Suprapubic skin (tissue), 4 donors: ENCODE data around the gene POLRMT. TPM values are rescaled to one million over a fixed set of nuclear protein-coding genes. Genes with fewer than 3 reads are reported as not detected.

Source experiments
- DNase-seq, 2 donors: peaks; one replicate each; pipeline ENCODE4 v3.0.0-alpha.2; 2019; ENCODE audit warnings: low spot score in 2 of 2
- H3K27ac ChIP-seq: fragments of 200-600 bp; sonication (generic); one replicate; pipeline ENCODE4 v1.5.1; 2019
- H3K27me3 ChIP-seq: fragments of 200-600 bp; sonication (generic); one replicate; pipeline ENCODE4 v1.5.1; 2019
- H3K36me3 ChIP-seq: fragments of 200-600 bp; sonication (generic); one replicate; pipeline ENCODE4 v1.5.1; 2019
- H3K4me1 ChIP-seq: fragments of 200-600 bp; sonication (generic); one replicate; pipeline ENCODE4 v1.5.1; 2019
- H3K4me3 ChIP-seq: fragments of 200-600 bp; sonication (generic); one replicate; pipeline ENCODE4 v1.5.1; 2019; ENCODE audit warnings: mild to moderate bottlenecking
- H3K9me3 ChIP-seq: fragments of 200-600 bp; sonication (generic); one replicate; pipeline ENCODE4 v1.5.1; 2019
- EP300 ChIP-seq: sonication (generic); formaldehyde crosslinking; IDR thresholded peaks from one replicate; pipeline ENCODE4 v1.6.1; 2017; ENCODE audit warnings: antibody characterized with exemption
- POLR2A ChIP-seq, 2 donors: fragments of 450-650 bp; IDR thresholded peaks; one replicate each; pipeline ENCODE4 v1.6.1; 2017; ENCODE audit warnings: antibody characterized with exemption in 2 of 2, mild to moderate bottlenecking in 2 of 2, moderate library complexity in 2 of 2
- POLR2AphosphoS5 ChIP-seq, 3 donors: sonication (generic); formaldehyde crosslinking; IDR thresholded peaks; one replicate each; pipeline ENCODE4 v1.6.1; 2017; ENCODE audit warnings: antibody characterized with exemption in 3 of 3
- WGBS: methylation state at CpG from one replicate; pipeline ENCODE4 v1.1.5; 2018; 5-methylcytosine and 5-hydroxymethylcytosine counted together
- total RNA-seq, 4 donors: library from RNA; depleted of rRNA; stranded (reverse); fragments of >200 nt; gene quantifications; one replicate each; pipeline ENCODE4 v1.1.0, GENCODE V29; 2016
- TF ChIP-seq, protein P1 (sequence below), 2 donors: fragments of 200-600 bp in 1 of 2; fragments of 450-650 bp in 1 of 2; sonication (generic) in 1 of 2; IDR thresholded peaks; one replicate each; pipeline ENCODE4 v1.5.1; 2016 to 2019; ENCODE audit warnings: antibody characterized with exemption in 2 of 2, mild to moderate bottlenecking in 1 of 2, moderate library complexity in 1 of 2

Gene POLRMT
- total RNA-seq, 4 donors from 2014 or later: 26.0 to 60.4 (median 46.3) TPM

DNA sequence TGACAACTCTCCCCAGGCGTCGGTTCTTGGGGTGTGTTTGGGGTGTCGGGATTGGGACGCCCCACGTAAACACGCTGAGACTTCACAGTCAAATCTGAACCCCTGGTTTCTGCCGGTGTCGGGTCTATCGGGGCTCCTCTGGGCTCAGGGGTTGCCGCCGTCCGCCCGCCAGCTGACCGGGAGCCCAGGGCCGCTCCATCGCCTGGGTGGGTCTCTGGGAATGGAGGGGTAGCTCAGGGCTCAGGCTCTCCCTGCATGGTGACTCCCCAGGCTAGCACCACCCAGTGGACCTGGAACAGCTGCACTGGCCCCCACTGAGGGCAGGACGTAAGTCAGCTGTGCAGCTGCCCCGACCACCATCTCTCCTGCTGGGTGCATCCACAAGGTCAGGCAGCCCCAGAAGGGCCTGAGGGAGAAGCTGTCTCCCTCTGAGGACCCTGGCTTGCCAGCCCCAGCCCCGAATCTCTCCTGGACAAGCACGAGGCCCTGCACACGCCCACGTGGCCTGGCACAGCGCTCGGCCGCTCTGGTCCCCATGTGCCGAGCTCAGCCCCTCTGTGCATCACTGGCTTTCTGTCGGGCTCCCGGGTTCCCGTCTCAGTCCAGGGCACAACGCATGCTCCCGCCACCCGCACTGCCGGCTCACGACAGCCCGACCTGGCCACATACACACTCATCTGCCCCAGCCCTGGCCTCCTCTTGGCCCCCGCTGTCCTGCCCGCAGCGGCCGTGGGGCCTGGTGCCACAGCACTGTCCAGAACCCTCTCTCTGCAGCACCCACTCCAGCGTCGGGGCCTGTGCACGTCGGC lies 23.6 kb upstream of the POLRMT start:
- WGBS: 86% methylated on average over 29 of the region's 43 CpGs
- Histone ChIP-seq H3K4me1 (peaks cover 63% of the 10 kb centered on the region), H3K27ac (no peak overlapping the region), H3K36me3 (peaks cover 35% of the 10 kb centered on the region), H3K4me3 (no peak overlapping the region), H3K9me3 (no peaks in the 10 kb centered on the region), H3K27me3 (no peaks in the 10 kb centered on the region)
- no peak for DNase-seq
- TF ChIP-seq POLR2A (IDR thresholded peaks at IDR 0.05): no peak
- TF ChIP-seq EP300: no peak
- no peak for TF ChIP-seq POLR2AphosphoS5 (IDR thresholded peaks at IDR 0.05)
- TF ChIP-seq, protein P1, sequence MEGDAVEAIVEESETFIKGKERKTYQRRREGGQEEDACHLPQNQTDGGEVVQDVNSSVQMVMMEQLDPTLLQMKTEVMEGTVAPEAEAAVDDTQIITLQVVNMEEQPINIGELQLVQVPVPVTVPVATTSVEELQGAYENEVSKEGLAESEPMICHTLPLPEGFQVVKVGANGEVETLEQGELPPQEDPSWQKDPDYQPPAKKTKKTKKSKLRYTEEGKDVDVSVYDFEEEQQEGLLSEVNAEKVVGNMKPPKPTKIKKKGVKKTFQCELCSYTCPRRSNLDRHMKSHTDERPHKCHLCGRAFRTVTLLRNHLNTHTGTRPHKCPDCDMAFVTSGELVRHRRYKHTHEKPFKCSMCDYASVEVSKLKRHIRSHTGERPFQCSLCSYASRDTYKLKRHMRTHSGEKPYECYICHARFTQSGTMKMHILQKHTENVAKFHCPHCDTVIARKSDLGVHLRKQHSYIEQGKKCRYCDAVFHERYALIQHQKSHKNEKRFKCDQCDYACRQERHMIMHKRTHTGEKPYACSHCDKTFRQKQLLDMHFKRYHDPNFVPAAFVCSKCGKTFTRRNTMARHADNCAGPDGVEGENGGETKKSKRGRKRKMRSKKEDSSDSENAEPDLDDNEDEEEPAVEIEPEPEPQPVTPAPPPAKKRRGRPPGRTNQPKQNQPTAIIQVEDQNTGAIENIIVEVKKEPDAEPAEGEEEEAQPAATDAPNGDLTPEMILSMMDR (IDR thresholded peaks at IDR 0.05): no peak

DNA sequence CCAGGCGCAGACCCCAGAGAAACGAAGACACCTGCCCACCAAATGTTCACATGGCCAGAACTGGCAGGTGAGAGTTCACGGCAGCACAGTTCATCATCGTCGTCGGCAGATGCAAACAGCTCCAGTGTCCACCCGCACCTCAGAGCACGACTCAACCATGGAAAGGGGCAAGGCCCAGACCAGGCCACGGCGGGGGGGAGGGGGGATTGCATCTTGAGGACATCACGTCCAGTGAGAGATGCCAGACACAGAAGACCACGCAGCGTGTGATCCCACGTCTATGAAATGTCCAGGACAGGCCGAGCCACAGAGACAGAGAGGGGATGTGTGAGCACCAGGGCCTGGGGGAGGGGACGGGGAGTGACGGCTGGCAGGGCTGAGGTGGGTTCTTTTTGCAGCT lies 22.4 kb upstream of the POLRMT start:
- Histone ChIP-seq H3K4me3 (no peak overlapping the region), H3K27ac (no peak overlapping the region), H3K27me3 (no peaks in the 10 kb centered on the region), H3K9me3 (no peaks in the 10 kb centered on the region), H3K36me3 (peaks cover 47% of the 10 kb centered on the region), H3K4me1 (peaks cover 51% of the 10 kb centered on the region)
- WGBS: 79% methylated on average over 10 of the region's 17 CpGs
- TF ChIP-seq, protein P1 (IDR thresholded peaks at IDR 0.05): no peak
- no peak for TF ChIP-seq EP300
- no peak for TF ChIP-seq POLR2AphosphoS5 (IDR thresholded peaks at IDR 0.05)
- TF ChIP-seq POLR2A (IDR thresholded peaks at IDR 0.05): no peak
- no peak for DNase-seq

DNA sequence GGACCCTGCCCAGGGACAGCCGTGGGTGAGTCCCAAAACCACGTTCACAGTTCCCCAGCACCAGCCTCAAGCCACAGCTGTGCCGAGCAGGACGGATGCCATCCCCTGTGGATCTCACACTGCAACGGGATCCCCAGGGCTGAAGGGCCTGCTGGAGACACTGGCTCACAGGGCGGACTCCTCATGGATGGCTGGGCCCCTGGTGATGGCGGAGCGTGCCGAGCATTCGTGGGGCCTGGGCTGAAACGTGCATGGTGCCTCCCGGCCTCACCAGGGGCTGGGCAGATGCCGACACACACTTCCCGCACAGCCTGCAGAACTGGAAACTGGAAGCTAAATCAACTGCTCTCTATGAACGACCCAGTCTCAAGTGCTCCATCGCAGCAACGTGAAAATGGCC lies 20.1 kb upstream of the POLRMT start:
- no peak for DNase-seq
- Histone ChIP-seq H3K4me1 (peaks cover 28% of the 10 kb centered on the region), H3K4me3 (no peak overlapping the region), H3K9me3 (no peaks in the 10 kb centered on the region), H3K36me3 (peaks cover 68% of the 10 kb centered on the region), H3K27me3 (no peaks in the 10 kb centered on the region), H3K27ac (no peak overlapping the region)
- WGBS: 90% methylated on average over 7 of the region's 17 CpGs
- TF ChIP-seq, protein P1 (IDR thresholded peaks at IDR 0.05): no peak
- TF ChIP-seq POLR2A (IDR thresholded peaks at IDR 0.05) (no peak), POLR2AphosphoS5 (IDR thresholded peaks at IDR 0.05) (no peak), EP300 (no peak)

DNA sequence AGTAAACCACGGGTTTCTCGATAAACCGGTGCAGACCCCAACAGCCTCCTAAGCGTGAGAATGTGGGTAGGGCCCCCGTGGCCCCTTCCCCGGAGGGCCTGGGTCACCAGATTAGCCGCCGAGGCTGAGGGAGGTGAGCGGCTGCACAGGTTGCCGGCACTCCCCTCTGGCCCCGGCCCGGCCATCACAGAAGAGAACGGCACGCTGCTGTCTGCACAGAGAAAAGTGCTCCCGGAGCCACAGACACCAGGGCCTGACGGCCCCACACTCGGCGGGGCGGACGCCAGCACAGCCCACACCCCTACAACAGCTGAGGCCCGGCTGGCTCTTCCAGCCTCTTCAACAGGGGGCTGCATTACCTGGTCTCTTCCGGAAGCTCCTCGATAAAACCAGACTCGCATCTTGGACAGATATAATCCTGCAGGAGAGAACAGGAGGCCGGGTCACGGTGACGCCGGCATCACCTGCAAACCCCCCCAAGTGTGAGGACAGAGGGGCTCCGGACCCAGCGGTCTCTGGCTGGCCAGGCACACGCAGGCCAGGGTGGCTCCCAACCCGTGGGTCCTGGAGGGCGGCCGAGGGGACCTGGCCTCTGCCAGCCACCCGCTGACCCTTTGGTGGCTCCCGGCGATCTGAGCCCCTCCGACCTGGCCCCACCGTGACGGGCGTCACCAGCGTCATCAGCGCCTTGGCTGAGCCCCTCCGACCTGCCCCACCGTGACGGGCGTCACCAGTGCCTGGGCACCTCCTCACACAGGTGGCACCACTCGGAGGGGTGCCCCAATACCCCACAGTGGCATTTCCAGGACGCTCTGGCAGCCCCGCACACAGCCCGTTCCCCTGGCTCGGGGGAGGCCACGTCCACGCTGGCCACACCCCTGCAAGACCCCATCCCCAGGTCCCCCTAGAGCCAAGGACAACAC lies 19.4 kb upstream of the POLRMT start:
- H3K4me3 ChIP-seq: no peak overlapping the region
- TF ChIP-seq EP300 (no peak), POLR2AphosphoS5 (IDR thresholded peaks at IDR 0.05) (no peak), POLR2A (IDR thresholded peaks at IDR 0.05) (no peak)
- TF ChIP-seq, protein P1 (IDR thresholded peaks at IDR 0.05): no peak
- H3K9me3 ChIP-seq: no peaks in the 10 kb centered on the region
- no peak overlapping the region for H3K27ac ChIP-seq
- H3K27me3 ChIP-seq: no peaks in the 10 kb centered on the region
- peaks cover 75% of the 10 kb centered on the region for H3K36me3 ChIP-seq
- H3K4me1 ChIP-seq: peaks cover 21% of the 10 kb centered on the region
- no peak for DNase-seq
- 95% methylated on average over 25 of the region's 54 CpGs for WGBS

DNA sequence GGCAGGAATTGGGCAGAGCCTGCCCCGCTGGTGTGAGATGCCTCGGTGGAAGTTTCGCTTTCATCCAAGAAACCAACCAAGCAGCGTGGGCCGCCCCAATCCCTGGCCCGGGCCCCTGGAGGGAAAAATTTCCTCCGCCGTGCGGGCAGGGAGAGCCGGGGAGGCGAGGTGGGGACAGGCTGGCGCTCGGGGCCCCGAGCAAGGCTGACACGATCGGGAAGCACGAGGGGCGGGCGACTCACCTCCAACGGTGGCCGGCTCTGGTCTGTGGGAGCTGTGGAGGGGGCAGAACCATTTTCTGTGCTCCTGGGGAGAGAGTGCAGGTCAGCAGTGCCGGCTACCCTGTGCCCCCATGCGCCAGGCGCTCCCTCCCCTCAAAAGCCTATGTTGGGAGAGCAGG lies 18.7 kb upstream of the POLRMT start:
- WGBS: 91% methylated on average over 14 of the region's 24 CpGs
- DNase-seq: no peak
- H3K36me3 ChIP-seq: peaks cover 76% of the 10 kb centered on the region

More for the DNA sequence above, 18.7 kb upstream of the POLRMT start:
- no peak for TF ChIP-seq EP300
- TF ChIP-seq POLR2A (IDR thresholded peaks at IDR 0.05): no peak
- no peak for TF ChIP-seq POLR2AphosphoS5 (IDR thresholded peaks at IDR 0.05)
- TF ChIP-seq, protein P1 (IDR thresholded peaks at IDR 0.05): no peak
- H3K4me3 ChIP-seq: no peak overlapping the region
- H3K27me3 ChIP-seq: no peaks in the 10 kb centered on the region
- H3K9me3 ChIP-seq: no peaks in the 10 kb centered on the region
- no peak overlapping the region for H3K27ac ChIP-seq
- H3K4me1 ChIP-seq: peaks cover 14% of the 10 kb centered on the region
